Measurements from ENCODE around the gene SMYD2.

- TF ChIP-seq CTCF (IDR thresholded peaks at IDR 0.05): no peak
- no peak for TF ChIP-seq POLR2A (IDR thresholded peaks at IDR 0.05)
Measured at GRCh38 chr1:214247501-214248041, 33.4 kb upstream of the SMYD2 start.

Measured in body of pancreas (tissue), 4 donors.